Esophagus muscularis mucosa (tissue), 4 donors: ENCODE results near the gene PDK4. TPM values are rescaled to one million over a fixed set of nuclear protein-coding genes. Genes with fewer than 3 reads are reported as not detected.
"Not testable (repeated sequence)": the region's sequence is repeated elsewhere in the genome, so short reads cannot be mapped to it uniquely, and the experiment has no call there.

ENCODE experiments used
- DNase-seq: peaks from one replicate; pipeline ENCODE4 v3.0.0-alpha.2; 2017; ENCODE audit errors: extremely low spot score
- H3K27ac ChIP-seq, 4 donors: fragments of 200-600 bp; sonication (generic); replicated peaks in 1 of 4; 1 replicate in 3 of 4; 2 replicates in 1 of 4; pipeline ENCODE4 v1.5.1; 2016 to 2019; ENCODE audit warnings: mild to moderate bottlenecking in 1 of 4
- H3K27me3 ChIP-seq, 4 donors: fragments of 200-600 bp; sonication (generic); one replicate each; pipeline versions ENCODE4 v1.5.1 to v1.6.0; 2016 to 2019
- H3K36me3 ChIP-seq, 4 donors: fragments of 200-600 bp; sonication (generic); one replicate each; pipeline ENCODE4 v1.5.1; 2016 to 2019
- H3K4me1 ChIP-seq, 4 donors: fragments of 200-600 bp; sonication (generic); one replicate each; pipeline ENCODE4 v1.5.1; 2016 to 2019
- H3K4me3 ChIP-seq, 4 donors: fragments of 200-600 bp; sonication (generic); 1 replicate in 2 of 4; 2 replicates in 2 of 4; pipeline ENCODE4 v1.5.1; 2016 to 2019; ENCODE audit warnings: mild to moderate bottlenecking in 4 of 4, moderate library complexity in 1 of 4
- H3K9me3 ChIP-seq, 4 donors: fragments of 200-600 bp; sonication (generic); 1 replicate in 3 of 4; 2 replicates in 1 of 4; pipeline ENCODE4 v1.5.1; 2016 to 2019
- EP300 ChIP-seq: sonication (generic); formaldehyde crosslinking; IDR thresholded peaks from one replicate; pipeline ENCODE4 v1.6.1; 2017; ENCODE audit warnings: antibody characterized with exemption
- POLR2A ChIP-seq: fragments of 450-650 bp; IDR thresholded peaks from one replicate; pipeline ENCODE4 v1.6.1; 2017; ENCODE audit warnings: antibody characterized with exemption, moderate library complexity, mild to moderate bottlenecking, low read depth
- POLR2AphosphoS5 ChIP-seq, 2 donors: sonication (generic); formaldehyde crosslinking; IDR thresholded peaks; one replicate each; pipeline ENCODE4 v1.6.1; 2017; ENCODE audit warnings: antibody characterized with exemption in 2 of 2
- WGBS: methylation state at CpG from one replicate; pipeline ENCODE4 v1.1.5; 2018; 5-methylcytosine and 5-hydroxymethylcytosine counted together
- intact Hi-C: fragments of 100-400 bp; cut with DNase I; formaldehyde crosslinking; loops from one replicate; pipeline ENCODE4 v1.15.1; 2023
- total RNA-seq, 4 donors: library from RNA; depleted of rRNA; stranded (reverse); fragments of >200 nt; gene quantifications; one replicate each; pipeline versions ENCODE4 v1.1.0 to v1.2.1, GENCODE V29; 2016
- TF ChIP-seq, protein P1 (sequence below), 3 experiments: fragments of 200-600 bp in 2 of 3; fragments of 450-650 bp in 1 of 3; sonication (generic) in 2 of 3; IDR thresholded peaks; one replicate each; pipeline ENCODE4 v1.5.1; 2017 to 2019; ENCODE audit warnings: antibody characterized with exemption in 3 of 3, mild to moderate bottlenecking in 2 of 3, moderate library complexity in 1 of 3

PDK4 gene
- total RNA-seq, 4 donors from 2014 or later: 165 to 1,138 (median 371) TPM

GRCh38 chr7:95553939-95554338 lies 42.4 kb downstream of the PDK4 start:
- DNase-seq: no peak

GRCh38 chr7:95552010-95552926 lies 44.0 kb downstream of the PDK4 start:
- H3K4me3 ChIP-seq, intact Hi-C loops, H3K9me3 ChIP-seq, DNase-seq, H3K36me3 ChIP-seq, H3K27me3 ChIP-seq: not testable (repeated sequence)
- 77% methylated on average over 19 of the region's 45 CpGs for WGBS
- Histone ChIP-seq H3K4me1 (peaks cover 42 to 48% (median 47%) of the 10 kb centered on the region in 4 donors), H3K27ac (peak overlapping the region in 2 of 4 donors; percentile 91 to 92)

More at GRCh38 chr7:95553939-95554338, 42.4 kb downstream of the PDK4 start:
- no peak for TF ChIP-seq EP300
- TF ChIP-seq POLR2AphosphoS5 (IDR thresholded peaks at IDR 0.05): no peak
- TF ChIP-seq, protein P1, sequence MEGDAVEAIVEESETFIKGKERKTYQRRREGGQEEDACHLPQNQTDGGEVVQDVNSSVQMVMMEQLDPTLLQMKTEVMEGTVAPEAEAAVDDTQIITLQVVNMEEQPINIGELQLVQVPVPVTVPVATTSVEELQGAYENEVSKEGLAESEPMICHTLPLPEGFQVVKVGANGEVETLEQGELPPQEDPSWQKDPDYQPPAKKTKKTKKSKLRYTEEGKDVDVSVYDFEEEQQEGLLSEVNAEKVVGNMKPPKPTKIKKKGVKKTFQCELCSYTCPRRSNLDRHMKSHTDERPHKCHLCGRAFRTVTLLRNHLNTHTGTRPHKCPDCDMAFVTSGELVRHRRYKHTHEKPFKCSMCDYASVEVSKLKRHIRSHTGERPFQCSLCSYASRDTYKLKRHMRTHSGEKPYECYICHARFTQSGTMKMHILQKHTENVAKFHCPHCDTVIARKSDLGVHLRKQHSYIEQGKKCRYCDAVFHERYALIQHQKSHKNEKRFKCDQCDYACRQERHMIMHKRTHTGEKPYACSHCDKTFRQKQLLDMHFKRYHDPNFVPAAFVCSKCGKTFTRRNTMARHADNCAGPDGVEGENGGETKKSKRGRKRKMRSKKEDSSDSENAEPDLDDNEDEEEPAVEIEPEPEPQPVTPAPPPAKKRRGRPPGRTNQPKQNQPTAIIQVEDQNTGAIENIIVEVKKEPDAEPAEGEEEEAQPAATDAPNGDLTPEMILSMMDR (IDR thresholded peaks at IDR 0.05): no peak
- TF ChIP-seq POLR2A: no peak
- Histone ChIP-seq H3K9me3 (no peaks in the 10 kb centered on the region), H3K27me3 (no peaks in the 10 kb centered on the region), H3K4me3 (no peak overlapping the region), H3K4me1 (peaks cover 26 to 31% (median 30%) of the 10 kb centered on the region in 4 donors), H3K36me3 (no peaks in the 10 kb centered on the region), H3K27ac (no peak overlapping the region)
- 57% methylated on average over 2 of the region's 2 CpGs for WGBS
- intact Hi-C loops: no loop called here

- WGBS: 54% methylated on average over 4 of the region's 4 CpGs
- no peaks in the 10 kb centered on the region for H3K27me3 ChIP-seq
- peak overlapping the region in 2 of 4 donors; percentile 22 to 46 for H3K4me3 ChIP-seq
- DNase-seq: no peak
- no peaks in the 10 kb centered on the region for H3K36me3 ChIP-seq
- peaks cover 60 to 65% (median 64%) of the 10 kb centered on the region in 4 donors for H3K4me1 ChIP-seq
- H3K27ac ChIP-seq: peak overlapping the region; percentile 88 to 93 (median 92)
- intact Hi-C loops: no loop called here
- TF ChIP-seq POLR2AphosphoS5 (IDR thresholded peaks at IDR 0.05) (no peak), POLR2A (no peak), EP300 (no peak)
- TF ChIP-seq, protein P1 (IDR thresholded peaks at IDR 0.05): no peak
- H3K9me3 ChIP-seq: no peaks in the 10 kb centered on the region
These were observed 45.8 kb downstream of the PDK4 start for GRCh38 chr7:95550546-95550945.

DNA sequence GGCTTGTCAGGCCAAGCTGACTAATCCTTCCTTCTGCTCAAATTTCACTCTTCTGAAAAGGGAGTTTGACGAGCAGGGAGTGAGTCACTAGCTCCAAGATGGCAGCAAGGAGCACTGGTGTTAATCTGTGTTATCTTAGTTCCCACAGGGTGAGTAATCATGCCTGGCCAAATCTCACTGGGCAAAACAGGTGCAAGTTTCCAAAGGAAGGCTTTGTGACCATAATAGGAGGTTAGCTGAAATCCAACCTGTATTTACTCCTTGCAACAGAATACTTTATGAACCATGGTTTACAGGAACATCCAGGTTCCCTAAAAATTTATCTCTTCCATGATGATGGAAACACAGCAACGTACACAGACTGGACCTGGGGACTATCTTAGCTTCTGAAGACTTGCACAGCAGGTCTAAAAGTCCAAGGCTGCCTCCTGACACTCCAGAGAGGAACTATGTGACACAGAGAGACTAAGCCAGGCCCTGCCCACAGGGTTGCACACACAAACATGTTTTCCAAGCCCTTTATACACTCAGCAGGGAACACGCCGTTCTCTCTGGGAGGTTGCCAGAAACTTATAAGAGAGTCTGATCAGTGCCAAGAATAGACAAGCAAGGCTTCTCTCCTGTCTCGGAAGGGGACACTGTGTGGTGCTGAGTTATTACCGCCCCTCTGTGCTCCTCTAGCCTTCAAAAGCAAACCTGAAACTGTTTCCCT lies 46.3 kb downstream of the PDK4 start:
- no peaks in the 10 kb centered on the region for H3K9me3 ChIP-seq
- no peaks in the 10 kb centered on the region for H3K27me3 ChIP-seq
- TF ChIP-seq, protein P1 (IDR thresholded peaks at IDR 0.05): no peak
- TF ChIP-seq POLR2AphosphoS5 (IDR thresholded peaks at IDR 0.05) (peak; percentile 98 to 99), POLR2A (no peak), EP300 (peak; percentile 98)
- peak overlapping the region in 2 of 4 donors; percentile 22 to 46 for H3K4me3 ChIP-seq
- peak overlapping the region; percentile 88 to 93 (median 92) for H3K27ac ChIP-seq
- WGBS: 9% methylated on average over 6 of the region's 6 CpGs
- H3K36me3 ChIP-seq: no peaks in the 10 kb centered on the region
- DNase-seq: peak; percentile 99
- H3K4me1 ChIP-seq: peaks cover 62 to 70% (median 69%) of the 10 kb centered on the region in 4 donors
- intact Hi-C loops: no loop called here
